ENCODE data around the gene SERPINH1. TPM values are rescaled to one million over a fixed set of nuclear protein-coding genes. Genes with fewer than 3 reads are reported as not detected.

SERPINH1 gene
- total RNA-seq, 1 donor from 2014 or later = 466 TPM

GRCh38 chr11:75565916-75566762 is 4.1 kb downstream of the SERPINH1 start:
- no peak for TF ChIP-seq CTCF (IDR thresholded peaks at IDR 0.05; ENCODE audit: insufficient read depth, low read length, poor library complexity, severe bottlenecking)
- no peak for DNase-seq (ENCODE audit: low read depth)
- Histone ChIP-seq H3K36me3 (ENCODE audit: control insufficient read depth, insufficient read depth, low read length) (peaks cover 2% of the 10 kb centered on the region), H3K27me3 (ENCODE audit: control insufficient read depth, insufficient read depth, low read length) (no peaks in the 10 kb centered on the region), H3K4me3 (ENCODE audit: low read depth, low read length) (no peak overlapping the region)

DNA sequence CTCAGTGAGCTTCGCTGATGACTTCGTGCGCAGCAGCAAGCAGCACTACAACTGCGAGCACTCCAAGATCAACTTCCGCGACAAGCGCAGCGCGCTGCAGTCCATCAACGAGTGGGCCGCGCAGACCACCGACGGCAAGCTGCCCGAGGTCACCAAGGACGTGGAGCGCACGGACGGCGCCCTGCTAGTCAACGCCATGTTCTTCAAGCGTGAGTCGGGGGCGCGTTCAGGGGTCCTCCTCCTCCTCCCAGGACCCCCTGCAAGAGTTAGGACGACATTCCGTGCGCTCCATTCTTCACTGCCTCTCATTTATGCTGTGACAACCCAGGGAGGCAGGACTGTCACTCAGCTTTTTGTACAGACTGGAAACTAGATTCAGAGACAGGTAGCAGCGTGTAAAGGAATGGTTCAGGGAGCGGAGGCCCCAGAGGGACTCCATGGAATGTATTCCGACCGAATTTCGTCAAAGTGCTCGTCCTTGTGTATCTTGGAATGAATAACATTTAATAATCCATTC is 4.8 kb downstream of the SERPINH1 start:
- Histone ChIP-seq H3K36me3 (ENCODE audit: control insufficient read depth, insufficient read depth, low read length) (peaks cover 2% of the 10 kb centered on the region), H3K4me3 (ENCODE audit: low read depth, low read length) (no peak overlapping the region), H3K27me3 (ENCODE audit: control insufficient read depth, insufficient read depth, low read length) (no peaks in the 10 kb centered on the region)
- no peak for DNase-seq (ENCODE audit: low read depth)
- no peak for TF ChIP-seq CTCF (IDR thresholded peaks at IDR 0.05; ENCODE audit: insufficient read depth, low read length, poor library complexity, severe bottlenecking)

GRCh38 chr11:75567971-75568370 is 5.9 kb downstream of the SERPINH1 start:
- TF ChIP-seq CTCF (IDR thresholded peaks at IDR 0.05; ENCODE audit: insufficient read depth, low read length, poor library complexity, severe bottlenecking) = no peak
- Histone ChIP-seq H3K36me3 (ENCODE audit: control insufficient read depth, insufficient read depth, low read length) (peaks cover 2% of the 10 kb centered on the region), H3K27me3 (ENCODE audit: control insufficient read depth, insufficient read depth, low read length) (no peaks in the 10 kb centered on the region), H3K4me3 (ENCODE audit: low read depth, low read length) (no peak overlapping the region)
- DNase-seq (ENCODE audit: low read depth) = no peak

DNA sequence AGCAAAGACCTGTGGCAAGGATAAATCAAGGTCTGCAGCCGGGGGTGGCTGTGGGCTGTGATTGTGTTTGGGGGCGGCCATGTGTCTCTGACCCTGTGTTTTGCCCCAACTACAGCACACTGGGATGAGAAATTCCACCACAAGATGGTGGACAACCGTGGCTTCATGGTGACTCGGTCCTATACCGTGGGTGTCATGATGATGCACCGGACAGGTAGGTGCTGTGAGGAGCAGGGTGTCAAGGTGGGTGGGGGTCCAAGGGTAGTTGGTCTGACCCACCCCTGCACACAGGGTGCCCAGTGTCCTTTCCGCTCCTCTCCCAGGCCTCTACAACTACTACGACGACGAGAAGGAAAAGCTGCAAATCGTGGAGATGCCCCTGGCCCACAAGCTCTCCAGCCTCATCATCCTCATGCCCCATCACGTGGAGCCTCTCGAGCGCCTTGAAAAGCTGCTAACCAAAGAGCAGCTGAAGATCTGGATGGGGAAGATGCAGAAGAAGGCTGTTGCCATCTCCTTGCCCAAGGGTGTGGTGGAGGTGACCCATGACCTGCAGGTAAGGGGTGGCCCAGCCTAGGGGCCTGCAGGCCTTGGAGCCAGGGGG is 6.7 kb downstream of the SERPINH1 start:
- TF ChIP-seq CTCF (IDR thresholded peaks at IDR 0.05; ENCODE audit: insufficient read depth, low read length, poor library complexity, severe bottlenecking) = no peak
- no peak overlapping the region for H3K4me3 ChIP-seq (ENCODE audit: low read depth, low read length)
- H3K36me3 ChIP-seq (ENCODE audit: control insufficient read depth, insufficient read depth, low read length) = peaks cover 2% of the 10 kb centered on the region
- no peak for DNase-seq (ENCODE audit: low read depth)
- no peaks in the 10 kb centered on the region for H3K27me3 ChIP-seq (ENCODE audit: control insufficient read depth, insufficient read depth, low read length)

DNA sequence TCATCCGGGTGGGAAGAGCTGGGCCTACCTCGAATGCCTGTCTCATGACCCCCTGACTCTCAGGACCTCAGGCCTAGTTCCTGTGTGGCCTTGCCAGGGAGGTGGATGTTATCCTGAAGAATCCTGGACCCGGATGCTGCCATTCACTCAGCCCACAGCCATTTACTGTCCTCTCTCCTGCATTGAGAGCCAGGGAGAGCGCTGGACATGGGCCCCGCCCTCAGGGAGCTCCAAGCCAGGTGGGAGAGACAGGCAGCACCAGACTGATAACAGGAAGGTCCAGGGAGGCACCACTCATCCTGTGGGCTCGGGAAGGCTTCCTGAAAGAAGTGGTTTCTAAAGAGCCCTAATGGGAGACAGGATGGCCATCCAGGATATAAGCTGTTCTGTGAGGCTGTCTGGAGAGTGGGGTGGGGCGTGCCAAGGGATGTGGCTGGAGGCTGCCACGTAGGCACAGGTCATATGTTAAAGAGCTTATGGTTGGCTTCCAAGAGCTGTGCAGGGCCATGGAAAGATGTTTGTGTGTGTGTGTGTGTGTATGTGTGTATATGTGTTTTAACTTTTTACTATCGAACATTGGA is 8.6 kb downstream of the SERPINH1 start:
- no peak for DNase-seq (ENCODE audit: low read depth)
- H3K4me3 ChIP-seq (ENCODE audit: low read depth, low read length) = no peak overlapping the region
- no peaks in the 10 kb centered on the region for H3K36me3 ChIP-seq (ENCODE audit: control insufficient read depth, insufficient read depth, low read length)
- H3K27me3 ChIP-seq (ENCODE audit: control insufficient read depth, insufficient read depth, low read length) = no peaks in the 10 kb centered on the region
- TF ChIP-seq CTCF (IDR thresholded peaks at IDR 0.05; ENCODE audit: insufficient read depth, low read length, poor library complexity, severe bottlenecking) = no peak

Measured in kidney epithelial cell (primary cell).